GM18868 (cell line): ENCODE results near the gene MYH14.

Source experiments
- ATAC-seq: cut with Tn5 transposase; IDR thresholded peaks from one replicate; pipeline ENCODE4 v1.9.1; 2021; ENCODE audit warnings: mild to moderate bottlenecking, moderate library complexity; ENCODE audit not compliant: unreplicated experiment

The MYH14 gene

DNA sequence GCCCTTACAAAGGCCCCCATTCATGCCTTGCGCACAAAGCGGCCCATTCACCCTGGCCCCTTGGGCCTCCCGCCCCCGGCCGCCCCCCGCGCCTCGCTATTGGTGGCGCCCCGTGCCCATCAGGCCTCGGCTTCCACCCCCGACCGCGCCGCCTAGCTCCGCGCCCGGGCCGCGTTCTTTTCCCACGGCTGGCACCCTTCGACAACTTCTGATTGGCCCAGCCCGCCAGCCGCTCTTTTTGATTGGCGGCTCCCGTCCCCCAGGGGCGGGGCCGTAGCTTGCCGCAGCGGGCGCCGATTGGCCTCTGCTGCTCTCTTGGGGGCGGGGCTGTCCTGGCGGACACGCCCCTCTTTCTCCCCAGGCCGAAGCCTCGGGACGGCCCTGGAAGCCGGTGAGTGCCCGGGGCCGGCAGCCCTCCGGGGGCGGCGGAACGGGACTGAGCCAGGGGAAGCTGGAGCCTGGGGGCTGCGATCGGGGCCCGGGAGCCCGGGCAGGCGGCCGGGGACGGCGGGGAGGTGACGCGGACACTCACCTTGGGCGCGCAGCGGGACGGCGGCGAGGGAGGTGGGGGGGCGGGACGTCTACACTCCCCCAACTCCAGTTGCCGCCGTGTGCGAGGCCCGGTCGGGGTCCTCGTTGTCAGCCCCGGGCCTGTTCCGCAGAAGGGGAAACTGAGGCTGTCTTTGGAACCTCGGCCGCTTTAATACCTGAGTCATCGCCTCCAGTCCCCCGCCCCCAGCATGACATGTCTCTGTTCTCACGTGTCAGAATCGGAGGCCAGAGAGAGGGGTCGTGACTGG, at the start of gene MYH14:
TSS of gene MYH14 (plus strand) at position 342 of the 800 bp plus-strand sequence. CDS start 6,744 bp downstream, outside the sequence.
- ATAC-seq, result no peak

DNA sequence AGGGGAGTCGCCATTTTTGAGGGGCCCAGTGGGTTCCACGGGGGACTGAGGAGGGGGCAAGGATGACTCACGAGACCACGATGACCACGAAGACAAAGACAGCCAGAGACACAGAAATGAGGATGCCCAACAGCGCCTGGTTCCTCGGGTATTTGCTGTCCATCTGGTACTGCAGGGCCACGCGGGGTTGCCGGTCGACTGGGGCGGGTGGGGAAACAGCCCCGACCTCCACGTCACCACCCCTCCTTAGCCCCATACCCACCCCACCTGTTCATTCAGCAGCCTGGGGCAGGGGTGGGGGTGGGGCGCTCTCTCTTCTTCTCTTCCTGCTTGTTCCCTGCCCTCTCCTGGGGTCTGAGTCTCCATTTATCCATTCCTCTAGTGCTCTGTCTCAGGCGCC, 48.9 kb upstream of the MYH14 start:
- no peak for ATAC-seq

DNA sequence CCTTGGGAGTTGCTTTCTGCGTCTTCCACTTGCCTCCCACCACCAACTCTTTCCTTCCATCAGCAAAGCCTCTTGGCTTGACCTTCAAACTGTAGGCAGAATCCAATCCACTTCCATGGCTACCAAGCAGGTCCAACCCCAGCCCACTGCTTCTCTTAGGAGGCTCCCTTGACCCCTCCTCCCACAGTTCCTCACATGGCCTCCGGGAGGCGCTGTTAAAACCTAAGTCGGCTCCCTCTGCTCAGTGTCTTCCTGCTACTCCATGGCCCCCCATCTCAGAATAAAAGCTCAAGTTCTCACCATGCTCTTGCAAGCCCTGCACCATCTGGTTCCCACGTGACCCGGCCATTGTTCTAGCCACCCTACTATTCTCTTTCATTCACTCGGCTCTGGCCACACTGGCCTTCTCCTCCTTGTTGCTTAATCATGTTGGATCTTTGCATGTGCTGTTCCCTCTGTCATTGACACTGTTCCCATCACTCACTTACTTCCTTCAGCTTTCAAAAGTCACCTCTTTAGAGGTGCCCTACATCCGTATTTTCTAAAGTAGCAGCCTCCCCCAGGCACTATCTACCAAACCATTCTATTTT, 47.8 kb upstream of the MYH14 start:
- no peak for ATAC-seq

DNA sequence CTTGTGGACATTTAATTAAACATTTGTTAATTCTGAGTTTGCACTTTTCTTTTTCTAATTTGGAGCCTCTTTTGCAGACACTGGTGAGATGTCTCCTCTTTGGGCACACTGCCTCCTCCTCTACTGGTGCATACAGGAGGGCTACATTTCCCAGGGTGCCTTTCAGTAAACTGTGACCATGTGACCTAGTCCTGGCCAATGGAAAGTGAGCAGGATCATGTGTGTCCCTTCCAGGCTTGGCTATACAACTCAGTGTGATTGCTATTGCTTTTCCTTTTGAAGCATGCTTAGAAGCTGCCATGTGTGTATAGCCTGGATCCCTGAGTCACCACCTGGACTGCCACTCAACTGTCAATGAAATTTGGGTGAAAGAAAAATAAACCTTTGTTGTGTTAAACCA, 44.8 kb upstream of the MYH14 start:
- no peak for ATAC-seq

DNA sequence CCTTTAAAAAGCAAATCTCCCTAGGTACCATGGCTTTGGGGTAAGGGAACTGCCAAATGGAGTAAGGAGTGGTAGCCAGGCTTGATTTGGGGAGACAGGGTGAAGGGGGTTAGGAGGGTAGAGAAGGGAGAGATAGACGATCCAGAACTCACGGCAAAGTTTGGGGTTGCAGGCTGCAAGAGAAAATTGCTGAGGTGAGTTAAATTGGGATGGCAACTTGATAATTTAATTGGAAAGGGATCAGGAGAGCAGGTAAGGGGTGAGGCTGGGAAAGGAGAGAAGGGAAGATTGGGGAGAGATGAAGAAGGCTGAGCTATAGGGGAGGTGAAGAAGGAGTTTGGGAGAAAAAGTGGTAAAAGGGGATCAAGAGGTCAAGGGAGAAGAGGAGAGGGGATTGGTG, 44.3 kb upstream of the MYH14 start:
- no peak for ATAC-seq

DNA sequence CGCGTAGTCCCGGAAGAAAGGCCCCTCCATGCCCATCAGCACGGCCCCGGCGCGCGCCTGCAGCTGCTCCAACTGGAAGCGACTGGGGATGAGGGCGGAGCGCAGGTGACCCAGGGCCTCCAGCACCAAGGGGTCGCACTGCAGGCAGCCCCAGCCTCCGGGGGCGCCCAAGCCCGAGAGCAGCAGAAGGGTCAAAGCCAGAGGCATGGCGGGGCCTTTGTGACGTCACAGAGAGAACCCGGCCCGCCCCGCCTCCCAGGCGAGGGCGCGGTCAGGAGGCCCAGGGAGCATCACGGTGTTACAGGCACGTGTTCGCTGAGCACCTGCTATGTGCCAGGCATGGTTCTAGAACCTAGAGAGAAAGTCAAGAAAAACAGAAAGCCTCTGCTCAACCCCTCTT, 40.4 kb upstream of the MYH14 start, which contains the start of gene IZUMO2:
TSS of gene IZUMO2 (minus strand) at position 294 of the 400 bp plus-strand sequence. CDS start at position 207, 87 bp downstream.
- ATAC-seq, result no peak

DNA sequence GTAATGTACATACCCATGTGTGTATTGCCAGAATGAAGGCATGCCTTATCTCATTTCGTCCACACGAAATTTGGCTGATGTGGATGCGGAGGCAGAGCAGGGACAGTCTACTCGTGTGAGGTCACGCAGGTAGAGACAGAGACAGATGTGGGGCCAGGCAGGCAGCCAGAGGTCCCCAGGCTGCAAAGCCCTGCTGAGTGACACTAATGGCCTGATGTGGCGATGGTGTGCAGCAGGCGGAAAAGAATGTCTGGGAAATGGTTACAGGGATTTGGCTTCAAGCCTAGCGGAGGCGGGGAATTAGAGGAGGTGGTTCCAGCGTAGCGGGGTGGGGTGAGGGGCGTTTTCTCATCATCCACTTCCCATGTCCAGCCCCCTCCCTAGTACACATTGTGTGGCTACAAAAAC, 36.1 kb upstream of the MYH14 start:
- no peak for ATAC-seq

DNA sequence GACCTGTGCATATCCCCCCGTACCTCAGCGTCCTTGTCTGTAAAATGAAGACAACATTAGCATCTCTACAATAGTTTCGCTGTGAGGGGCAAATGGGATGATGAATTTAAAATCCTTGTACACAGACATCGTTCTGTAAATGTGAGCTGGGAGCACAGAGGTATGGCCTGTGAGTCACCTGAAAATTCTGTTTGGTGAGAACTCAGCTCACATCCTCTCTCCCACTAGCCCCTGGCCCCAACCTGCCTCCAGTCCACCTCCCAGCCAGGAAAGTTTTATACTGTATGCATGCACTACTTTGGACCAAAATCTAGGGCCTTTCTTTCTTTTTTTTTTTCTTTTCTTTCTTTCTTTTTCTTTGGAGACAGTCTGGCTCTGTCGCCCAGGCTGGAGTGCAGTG, 31.7 kb upstream of the MYH14 start:
- ATAC-seq, result no peak

DNA sequence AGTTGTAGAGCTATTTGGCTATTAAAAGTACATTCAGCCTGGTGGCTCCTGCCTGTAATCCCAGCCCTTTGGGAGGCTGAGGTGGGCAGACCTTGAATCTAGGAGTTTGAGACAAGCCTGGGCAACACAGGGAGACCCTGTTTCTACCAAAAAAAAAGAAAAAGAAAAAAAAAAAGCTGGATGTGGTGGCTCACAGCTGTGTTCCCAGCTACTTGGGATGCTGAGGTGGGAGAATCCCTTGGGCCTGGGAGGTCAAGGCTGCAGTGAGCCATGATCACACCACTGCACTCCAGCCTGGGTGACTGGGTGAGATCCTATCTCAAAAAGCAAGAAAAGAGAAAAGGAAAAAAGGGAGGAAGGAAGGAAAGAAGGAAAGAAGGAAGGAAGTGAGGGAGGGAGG, 30.7 kb upstream of the MYH14 start:
- ATAC-seq, result no peak

DNA sequence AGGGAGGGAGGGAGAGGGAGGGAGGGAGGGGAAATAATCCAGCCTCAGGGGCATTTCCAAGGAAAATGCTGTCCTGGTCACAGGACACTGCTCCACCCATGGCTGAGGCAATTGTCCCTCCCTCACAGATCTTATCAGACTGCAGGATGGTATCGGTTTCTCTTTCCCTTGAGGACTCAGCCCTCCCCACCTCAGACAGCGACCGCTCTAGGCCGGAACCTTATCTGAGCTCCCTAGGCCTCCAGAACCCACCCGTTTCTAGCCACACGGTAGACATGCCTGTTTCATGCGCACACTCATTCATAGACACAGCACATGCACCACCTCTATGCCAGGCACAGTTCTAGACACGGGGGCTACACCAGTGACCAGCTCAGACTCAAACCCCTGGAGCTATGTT, 30.3 kb upstream of the MYH14 start:
- no peak for ATAC-seq

DNA sequence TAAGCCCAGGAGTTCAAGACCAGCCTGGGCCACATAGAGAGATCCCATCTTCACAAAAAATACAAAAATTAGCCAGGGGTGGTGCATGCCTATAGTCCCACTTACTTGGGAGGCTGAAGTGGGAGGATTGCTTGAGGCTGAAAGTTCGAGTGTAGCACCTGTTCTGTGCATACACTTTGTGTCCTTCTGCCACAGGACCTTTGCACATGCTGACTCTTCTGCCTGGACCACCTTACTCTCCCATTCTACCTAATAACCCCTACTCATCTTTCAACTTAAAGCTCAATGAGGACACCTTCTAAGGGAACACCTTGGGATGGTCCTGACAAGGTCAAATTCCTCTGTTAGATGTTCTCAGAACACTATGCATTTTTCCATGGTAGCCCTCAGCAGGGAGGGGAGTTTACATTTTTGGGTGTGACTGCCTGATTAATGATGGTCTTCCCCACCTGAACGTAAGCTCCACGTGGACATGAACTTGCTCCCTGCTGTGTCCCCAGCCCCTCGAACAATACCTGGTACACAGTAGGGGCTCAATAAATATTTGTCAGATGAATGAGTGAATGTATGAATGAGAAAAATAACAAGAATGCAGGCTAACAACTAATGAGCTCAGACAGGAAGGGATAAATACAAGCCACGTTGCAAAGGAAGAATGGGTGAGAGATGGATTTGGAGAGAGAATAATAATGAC, 29.2 kb upstream of the MYH14 start:
- no peak for ATAC-seq

DNA sequence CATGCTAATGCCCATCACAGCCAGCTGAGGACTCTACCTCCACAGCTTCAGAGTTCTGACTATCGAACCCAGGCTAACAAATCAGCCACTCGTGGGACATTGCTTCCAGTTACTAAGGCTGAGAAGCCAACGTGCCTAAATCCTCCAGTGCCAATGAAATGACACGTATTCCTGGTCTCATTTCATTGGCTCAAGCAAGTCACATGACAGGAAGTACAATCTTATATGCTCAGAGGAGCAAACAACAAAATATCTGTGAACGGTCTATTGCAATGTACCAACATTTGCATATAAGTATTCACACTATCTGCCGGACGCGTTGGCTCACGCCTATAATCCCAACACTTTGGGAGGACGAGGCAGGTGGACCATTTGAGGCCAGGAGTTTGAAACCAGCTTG, 27.5 kb upstream of the MYH14 start:
- ATAC-seq, result no peak

DNA sequence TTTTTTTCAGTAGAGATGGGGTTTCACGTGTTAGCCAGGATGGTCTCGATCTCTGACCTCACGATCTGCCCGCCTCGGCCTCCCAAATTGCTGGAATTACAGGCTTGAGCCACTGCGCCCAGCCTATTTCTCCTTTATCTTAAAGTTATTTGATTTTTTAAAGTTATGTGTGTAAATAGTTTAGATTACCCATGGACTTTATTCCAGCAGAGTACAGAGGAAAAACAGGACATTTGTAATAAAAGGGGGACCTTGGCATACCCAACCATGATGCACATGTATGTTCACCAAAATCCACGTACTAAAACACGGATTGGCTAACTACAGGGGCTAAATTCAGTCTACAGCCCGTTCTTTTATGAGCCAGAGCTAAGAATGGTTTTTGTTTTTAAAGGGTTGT, 26.6 kb upstream of the MYH14 start:
- ATAC-seq, result no peak

DNA sequence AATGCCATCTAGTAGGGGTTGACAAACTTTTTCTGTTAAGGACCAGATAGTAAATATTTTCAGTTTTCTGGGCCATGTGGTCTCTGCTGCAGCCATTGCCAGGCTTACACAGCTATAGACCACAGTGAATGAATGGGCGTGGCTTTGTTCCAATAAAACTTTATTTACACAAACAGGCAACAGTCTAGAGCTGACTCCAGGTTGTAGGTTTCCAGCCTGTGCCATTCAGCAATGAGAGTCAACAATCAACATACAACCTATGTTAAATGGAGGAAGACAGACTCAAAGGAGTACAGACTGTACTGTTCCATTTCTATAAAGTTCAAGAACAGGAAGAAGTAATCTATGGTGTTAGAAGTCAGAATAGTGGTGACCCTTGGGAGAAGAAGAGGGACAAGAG, 25.1 kb upstream of the MYH14 start:
- no peak for ATAC-seq

DNA sequence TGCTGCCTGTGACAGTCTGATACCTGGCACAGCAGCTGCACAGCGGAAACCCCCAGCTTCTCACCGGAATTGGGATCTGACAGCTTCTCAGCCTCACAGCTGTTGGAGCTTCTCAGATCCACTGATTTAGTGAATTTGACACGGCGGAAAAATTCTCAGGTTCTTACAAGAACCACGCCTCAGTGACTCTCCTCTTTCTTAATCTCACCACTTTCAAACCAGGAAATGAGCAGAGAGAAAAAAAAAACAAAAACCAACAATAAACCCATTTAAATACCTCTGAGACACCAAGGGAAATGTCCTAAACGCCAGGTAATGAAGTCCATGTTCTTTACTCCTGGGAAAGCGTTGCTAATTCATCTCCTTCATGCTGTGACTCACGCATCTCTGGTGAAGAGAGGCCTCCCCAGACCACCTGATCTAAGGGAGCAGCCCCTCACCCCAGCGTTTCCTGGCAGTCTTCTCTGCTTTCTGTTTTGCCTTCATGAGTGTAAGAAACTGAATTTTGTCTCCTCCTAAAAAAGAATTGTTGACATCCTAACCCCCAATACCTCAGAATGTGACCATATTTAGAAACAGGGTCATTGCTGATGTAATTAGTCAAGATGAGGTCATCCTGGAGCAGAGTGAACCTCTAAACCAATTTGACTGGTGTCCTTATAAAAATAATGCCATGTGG, 24.4 kb upstream of the MYH14 start:
- ATAC-seq, result no peak

DNA sequence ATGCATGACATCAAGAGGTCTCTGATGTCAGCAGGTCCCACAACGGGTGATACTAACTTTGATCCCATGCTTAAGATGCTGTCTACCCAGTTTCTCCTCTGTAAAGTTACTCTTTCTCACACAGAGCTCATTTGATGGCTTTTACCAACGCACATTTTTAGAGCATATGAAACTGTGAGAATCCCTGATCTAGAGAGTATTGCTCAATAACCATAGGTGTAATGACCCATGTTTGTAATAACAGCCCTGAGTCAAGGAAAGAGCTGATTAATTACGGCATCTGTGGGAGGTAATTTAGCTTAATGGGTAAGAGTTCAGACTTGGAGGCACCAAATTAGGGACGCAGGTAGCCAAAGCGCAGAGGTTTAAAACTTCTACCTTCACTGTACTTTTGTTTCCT, 22.3 kb upstream of the MYH14 start:
- ATAC-seq, result no peak

DNA sequence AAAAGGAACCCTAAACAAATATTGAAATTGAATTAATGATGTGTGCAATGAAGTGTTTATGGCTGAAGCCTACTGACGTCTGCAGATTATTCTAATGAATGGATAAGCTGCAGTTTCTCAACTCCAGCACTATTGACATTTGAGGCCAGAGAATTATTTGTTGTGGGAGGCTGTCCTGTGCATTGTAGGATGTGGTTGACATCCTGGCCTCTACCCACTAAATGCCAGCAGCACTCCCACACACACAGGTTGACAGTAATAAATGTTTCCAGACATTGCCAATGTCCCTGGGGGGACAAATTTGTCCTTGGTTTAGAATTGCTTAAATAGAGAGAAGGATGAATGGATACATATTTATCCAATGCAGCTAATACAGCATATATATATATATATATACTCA, 19.2 kb upstream of the MYH14 start:
- no peak for ATAC-seq

DNA sequence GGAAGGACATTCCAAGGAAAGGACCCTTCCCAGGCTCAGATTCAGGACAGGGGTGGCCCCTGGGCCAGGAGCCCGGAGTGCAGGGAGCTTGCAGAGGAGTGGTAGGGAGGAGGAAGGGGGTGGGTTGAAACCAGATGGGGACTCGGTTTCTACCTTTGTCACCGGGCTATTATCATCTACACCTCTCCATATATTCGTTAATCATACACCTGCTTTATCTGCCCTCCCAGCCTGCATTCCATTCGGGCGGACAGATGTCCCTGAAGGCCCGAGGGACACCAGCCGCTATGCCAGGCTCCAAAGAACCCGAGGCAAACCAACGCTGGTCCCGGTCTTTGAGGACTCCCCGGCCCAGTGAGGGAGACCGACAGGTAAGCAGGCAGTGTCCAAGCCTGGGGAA, 15.5 kb upstream of the MYH14 start:
- ATAC-seq, result no peak

DNA sequence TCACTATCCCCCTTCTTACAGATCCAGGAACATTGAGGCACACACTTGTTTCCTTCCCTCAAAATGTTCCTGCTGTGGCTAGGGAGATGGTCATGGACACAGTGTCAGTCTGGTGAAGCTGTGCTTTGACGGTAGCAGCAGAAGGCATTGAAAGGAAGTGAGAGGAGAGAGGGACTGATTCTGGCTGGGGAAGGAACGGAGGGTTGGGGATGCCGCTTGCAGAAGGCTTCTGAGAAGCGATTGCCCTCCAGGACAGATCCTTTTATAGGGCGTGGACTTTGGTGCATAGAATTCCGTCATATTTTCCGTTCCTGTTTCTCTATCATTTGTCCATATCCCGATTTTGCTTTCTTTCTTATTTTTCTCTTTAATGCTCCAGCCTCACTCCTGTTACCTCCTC, 14.1 kb upstream of the MYH14 start:
- ATAC-seq, result no peak

DNA sequence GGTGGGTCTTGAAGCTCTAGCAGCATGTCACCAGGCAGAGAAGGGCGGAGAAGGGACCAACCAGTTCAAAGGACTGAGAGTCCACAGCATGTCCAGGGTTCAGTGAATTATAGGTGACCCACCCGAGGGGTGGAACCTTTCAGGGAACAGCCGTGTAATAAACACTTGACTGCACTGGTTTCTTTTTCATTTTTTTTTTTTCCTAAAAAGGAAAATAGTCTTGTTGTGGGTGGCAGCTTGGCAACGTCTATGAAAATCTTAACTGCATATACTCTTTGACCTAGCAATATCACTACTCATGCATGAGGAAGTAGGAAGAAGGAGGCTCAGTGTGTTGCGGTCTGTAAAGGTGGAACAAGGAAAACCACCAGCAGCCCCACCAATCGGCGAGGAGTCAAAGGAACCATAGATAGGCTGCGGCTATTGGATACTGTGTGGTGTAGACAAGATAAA, 13.0 kb upstream of the MYH14 start:
- ATAC-seq, result no peak

DNA sequence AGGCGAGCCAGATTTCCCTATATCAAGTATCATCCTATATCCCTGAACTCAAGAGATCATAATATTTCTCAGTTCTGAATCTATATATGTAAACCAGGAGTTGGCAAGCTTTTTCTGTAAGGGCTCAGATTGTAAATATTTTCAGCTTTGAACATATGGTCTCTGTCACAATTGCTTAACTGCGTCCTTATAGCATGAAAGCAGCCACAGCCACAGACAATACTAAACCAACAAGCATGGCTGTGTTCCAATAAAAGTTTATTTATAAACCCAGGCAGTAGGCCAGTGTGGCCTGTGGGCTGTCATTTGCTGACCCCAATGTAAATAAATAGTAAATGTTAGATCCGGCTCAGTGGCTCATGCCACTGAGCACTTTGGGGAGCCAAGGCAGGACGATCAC, 12.2 kb upstream of the MYH14 start:
- ATAC-seq, result no peak
